Loucy (cell line): ENCODE measurements around the gene DISP1.
"Not testable (repeated sequence)": the region's sequence is repeated elsewhere in the genome, so short reads cannot be mapped to it uniquely, and the experiment has no call there.

Experiments
- H2AFZ ChIP-seq: fragments of 200-600 bp; sonication (generic); 2 replicates; pipeline ENCODE4 v1.6.0; 2016; ENCODE audit warnings: antibody characterized with exemption, mild to moderate bottlenecking, low read length, moderate library complexity
- H3F3A ChIP-seq: fragments of 200-600 bp; 2 replicates; pipeline ENCODE4 v1.6.0; 2016; ENCODE audit warnings: antibody characterized with exemption, low read depth, mild to moderate bottlenecking
- H3K27me3 ChIP-seq: fragments of 200-600 bp; sonication (generic); 2 replicates; pipeline ENCODE4 v1.6.1; 2014; ENCODE audit warnings: low read length, mild to moderate bottlenecking; ENCODE audit not compliant: insufficient read depth, poor library complexity, severe bottlenecking
- H3K36me3 ChIP-seq: fragments of 200-600 bp; sonication (generic); 2 replicates; pipeline ENCODE4 v1.6.1; 2016; ENCODE audit warnings: low read length; ENCODE audit not compliant: insufficient read depth
- H3K4me1 ChIP-seq: fragments of 200-600 bp; sonication (generic); 2 replicates; pipeline ENCODE4 v1.5.1; 2014; ENCODE audit warnings: low read length, mild to moderate bottlenecking; ENCODE audit not compliant: insufficient read depth, poor library complexity, severe bottlenecking
- H3K4me2 ChIP-seq: fragments of 200-600 bp; sonication (generic); 2 replicates; pipeline ENCODE4 v1.6.0; 2014; ENCODE audit warnings: antibody characterized with exemption, low read length, low read depth, mild to moderate bottlenecking; ENCODE audit not compliant: poor library complexity, severe bottlenecking
- H3K4me3 ChIP-seq: fragments of 200-600 bp; sonication (generic); 2 replicates; pipeline ENCODE4 v1.5.1; 2014; ENCODE audit warnings: low read length, mild to moderate bottlenecking, mixed read lengths; ENCODE audit not compliant: poor library complexity, severe bottlenecking
- H3K79me2 ChIP-seq: fragments of 200-600 bp; sonication (generic); 2 replicates; pipeline ENCODE4 v1.6.1; 2014; ENCODE audit warnings: low read length; ENCODE audit not compliant: insufficient read depth
- H3K9ac ChIP-seq: fragments of 200-600 bp; sonication (generic); 2 replicates; pipeline ENCODE4 v1.6.0; 2014; ENCODE audit warnings: mild to moderate bottlenecking, low read depth, low read length, moderate library complexity; ENCODE audit not compliant: poor library complexity, severe bottlenecking
- H3K9me2 ChIP-seq: fragments of 200-600 bp; sonication (generic); replicated peaks from 2 replicates; pipeline ENCODE4 v1.6.1; 2016; ENCODE audit warnings: low read depth, low read length, mixed read lengths
- H3K9me3 ChIP-seq: fragments of 200-600 bp; sonication (generic); 2 replicates; pipeline ENCODE4 v1.6.1; 2014; ENCODE audit warnings: mild to moderate bottlenecking, antibody characterized with exemption, low read length, low read depth; ENCODE audit not compliant: insufficient read depth
- H4K20me1 ChIP-seq: fragments of 200-600 bp; sonication (generic); 2 replicates; pipeline ENCODE4 v1.6.0; 2014; ENCODE audit warnings: antibody characterized with exemption, low read length, mild to moderate bottlenecking; ENCODE audit not compliant: insufficient read depth, poor library complexity, severe bottlenecking
- CTCF ChIP-seq: fragments of 200-600 bp; sonication (generic); conservative IDR thresholded peaks from 2 replicates; pipeline ENCODE4 v1.5.1; 2014; ENCODE audit warnings: mild to moderate bottlenecking, antibody characterized with exemption, low read length
- EZH2phosphoT487 ChIP-seq: fragments of 200-600 bp; IDR thresholded peaks from 2 replicates; pipeline ENCODE4 v1.6.1; 2018; ENCODE audit warnings: antibody characterized with exemption, mild to moderate bottlenecking, moderate library complexity, borderline replicate concordance

The DISP1 gene

GRCh38 chr1:222843469-222844410 lies 28.9 kb downstream of the DISP1 start:
- TF ChIP-seq EZH2phosphoT487, result no peak
- no peak for TF ChIP-seq CTCF
- Histone ChIP-seq H3K9ac (no peak overlapping the region), H3K27me3 (no peaks in the 10 kb centered on the region), H3K4me3 (no peak overlapping the region), H3F3A (no peaks in the 10 kb centered on the region), H3K4me1 (peaks cover 4% of the 10 kb centered on the region), H3K4me2 (no peak overlapping the region), H3K36me3 (no peaks in the 10 kb centered on the region), H4K20me1 (no peaks in the 10 kb centered on the region), H2AFZ (no peak overlapping the region), H3K79me2 (no peaks in the 10 kb centered on the region), H3K9me3 (no peaks in the 10 kb centered on the region), H3K9me2 (no peaks in the 10 kb centered on the region)

- H3K9ac ChIP-seq, result no peak overlapping the region
Observed at GRCh38 chr1:222844411-222844779, 29.6 kb downstream of the DISP1 start.

GRCh38 chr1:222845763-222846162 lies 30.9 kb downstream of the DISP1 start:
- TF ChIP-seq CTCF, result no peak
- no peak for TF ChIP-seq EZH2phosphoT487
- H3K4me2 ChIP-seq, result no peak overlapping the region
- no peaks in the 10 kb centered on the region for H3F3A ChIP-seq
- H3K9me2 ChIP-seq, result no peaks in the 10 kb centered on the region
- H4K20me1 ChIP-seq, result no peaks in the 10 kb centered on the region
- H2AFZ ChIP-seq, result no peak overlapping the region
- no peaks in the 10 kb centered on the region for H3K36me3 ChIP-seq
- H3K27me3 ChIP-seq, result no peaks in the 10 kb centered on the region
- H3K4me3 ChIP-seq, result no peak overlapping the region
- H3K79me2 ChIP-seq, result no peaks in the 10 kb centered on the region
- no peaks in the 10 kb centered on the region for H3K9me3 ChIP-seq
- H3K9ac ChIP-seq, result no peak overlapping the region
- H3K4me1 ChIP-seq, result peaks cover 4% of the 10 kb centered on the region

More at GRCh38 chr1:222844411-222844779, 29.6 kb downstream of the DISP1 start:
- no peaks in the 10 kb centered on the region for H4K20me1 ChIP-seq
- H3K4me1 ChIP-seq, result peaks cover 4% of the 10 kb centered on the region
- no peaks in the 10 kb centered on the region for H3K9me3 ChIP-seq
- no peaks in the 10 kb centered on the region for H3F3A ChIP-seq
- no peak overlapping the region for H3K4me2 ChIP-seq
- no peak overlapping the region for H3K4me3 ChIP-seq
- no peaks in the 10 kb centered on the region for H3K36me3 ChIP-seq
- H2AFZ ChIP-seq, result no peak overlapping the region
- no peaks in the 10 kb centered on the region for H3K9me2 ChIP-seq
- no peaks in the 10 kb centered on the region for H3K27me3 ChIP-seq
- TF ChIP-seq EZH2phosphoT487 (no peak), CTCF (no peak)
- no peaks in the 10 kb centered on the region for H3K79me2 ChIP-seq

DNA sequence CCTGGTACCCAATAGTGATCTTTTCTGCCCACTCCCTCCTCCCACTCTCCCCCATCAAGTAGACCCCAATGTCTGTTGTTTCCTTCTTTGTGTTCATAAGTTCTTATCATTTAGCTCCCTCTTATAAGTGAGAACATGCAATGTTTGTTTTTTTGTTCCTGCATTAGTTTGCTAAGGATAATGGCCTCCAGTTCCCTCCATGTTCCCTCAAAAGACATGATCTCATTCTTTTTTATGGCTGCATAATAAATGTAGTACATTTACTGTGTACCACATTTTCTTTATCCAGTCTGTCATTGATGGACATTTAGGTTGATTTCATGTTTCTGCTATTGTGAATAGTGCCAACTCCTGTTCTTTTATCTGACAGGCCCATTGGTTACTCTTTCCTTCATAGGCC lies 35.7 kb downstream of the DISP1 start:
- not testable (repeated sequence) for H3F3A ChIP-seq, H3K4me2 ChIP-seq, H3K9me3 ChIP-seq, H3K9ac ChIP-seq, H3K79me2 ChIP-seq, H3K4me3 ChIP-seq, H3K4me1 ChIP-seq, H3K27me3 ChIP-seq, H3K9me2 ChIP-seq, H4K20me1 ChIP-seq, H3K36me3 ChIP-seq, H2AFZ ChIP-seq
